Gastroesophageal sphincter (tissue), 4 donors: ENCODE measurements around the gene YPEL5. TPM values are rescaled to one million over a fixed set of nuclear protein-coding genes. Genes with fewer than 3 reads are reported as not detected.

Experiments
- ATAC-seq: fragments of 150-250 bp; one replicate; pipeline ENCODE4 v1.9.1; 2016; ENCODE audit warnings: mild to moderate bottlenecking, moderate library complexity
- H3K27ac ChIP-seq, 4 donors: fragments of 200-600 bp; sonication (generic) in 3 of 4; 1 replicate in 3 of 4; 2 replicates in 1 of 4; pipeline ENCODE4 v1.5.1; 2016 to 2019
- H3K27me3 ChIP-seq: fragments of 200-600 bp; sonication (generic); one replicate; pipeline ENCODE4 v1.5.1; 2019
- H3K36me3 ChIP-seq, 2 donors: fragments of 200-600 bp; sonication (generic); one replicate each; pipeline ENCODE4 v1.5.1; 2019; ENCODE audit warnings: control low read depth in 1 of 2
- H3K4me1 ChIP-seq, 3 donors: fragments of 200-600 bp; sonication (generic); 1 replicate in 2 of 3; 2 replicates in 1 of 3; pipeline ENCODE4 v1.5.1; 2016 to 2019; ENCODE audit warnings: control low read depth in 2 of 3
- H3K4me3 ChIP-seq, 2 donors: fragments of 200-600 bp; sonication (generic); one replicate each; pipeline ENCODE4 v1.5.1; 2019; ENCODE audit warnings: mild to moderate bottlenecking in 1 of 2, moderate library complexity in 1 of 2
- H3K9me3 ChIP-seq, 3 donors: fragments of 200-600 bp; sonication (generic); one replicate each; pipeline ENCODE4 v1.5.1; 2017 to 2019; ENCODE audit warnings: control low read depth in 2 of 3
- CTCF ChIP-seq, 4 experiments: fragments of 200-600 bp in 2 of 4; fragments of 450-650 bp in 2 of 4; sonication (generic) in 1 of 4; IDR thresholded peaks; one replicate each; pipeline ENCODE4 v1.5.1; 2017 to 2019; ENCODE audit warnings: antibody characterized with exemption in 4 of 4, mild to moderate bottlenecking in 2 of 4, moderate library complexity in 2 of 4
- EP300 ChIP-seq: sonication (generic); formaldehyde crosslinking; IDR thresholded peaks from one replicate; pipeline ENCODE4 v1.6.1; 2017; ENCODE audit warnings: antibody characterized with exemption, mild to moderate bottlenecking
- POLR2A ChIP-seq, 2 donors: fragments of 450-650 bp; IDR thresholded peaks; one replicate each; pipeline ENCODE4 v1.6.1; 2017; ENCODE audit warnings: antibody characterized with exemption in 2 of 2, mild to moderate bottlenecking in 2 of 2, moderate library complexity in 1 of 2
- POLR2AphosphoS5 ChIP-seq: sonication (generic); formaldehyde crosslinking; IDR thresholded peaks from one replicate; pipeline ENCODE4 v1.6.1; 2017; ENCODE audit warnings: antibody characterized with exemption
- WGBS, 2 donors: methylation state at CpG; one replicate each; pipeline ENCODE4 v1.1.5; 2018; ENCODE audit warnings: low coverage in 1 of 2; 5-methylcytosine and 5-hydroxymethylcytosine counted together
- total RNA-seq, 4 donors: library from RNA; depleted of rRNA; stranded (reverse); fragments of >200 nt; gene quantifications; one replicate each; pipeline ENCODE4 v1.1.0, GENCODE V29; 2016

The YPEL5 gene
- total RNA-seq, 4 donors from 2014 or later = 109 to 159 (median 136) TPM

GRCh38 chr2:30190637-30191036 is 43.8 kb downstream of the YPEL5 start:
- Histone ChIP-seq H3K27ac (no peak overlapping the region), H3K9me3 (no peaks in the 10 kb centered on the region), H3K27me3 (no peaks in the 10 kb centered on the region), H3K4me1 (no peaks in the 10 kb centered on the region), H3K4me3 (no peak overlapping the region), H3K36me3 (no peaks in the 10 kb centered on the region)
- no peak for ATAC-seq
- TF ChIP-seq POLR2AphosphoS5 (no peak), POLR2A (IDR thresholded peaks at IDR 0.05) (no peak)
- whole genome bisulfite sequencing, 2 donors = 94 to 100% methylated on average over 5 to 12 of the region's 13 CpGs

- H3K27ac ChIP-seq = no peak overlapping the region
- no peak for TF ChIP-seq EP300
- TF ChIP-seq POLR2A (IDR thresholded peaks at IDR 0.05) = no peak
- no peak for TF ChIP-seq POLR2AphosphoS5
- no peak for TF ChIP-seq CTCF (IDR thresholded peaks at IDR 0.05)
- no peaks in the 10 kb centered on the region for H3K36me3 ChIP-seq
- 89 to 94% methylated on average over 8 to 10 of the region's 10 CpGs for WGBS, 2 donors
- no peaks in the 10 kb centered on the region for H3K4me1 ChIP-seq
- H3K4me3 ChIP-seq = no peak overlapping the region
- no peaks in the 10 kb centered on the region for H3K27me3 ChIP-seq
- ATAC-seq = no peak
- no peaks in the 10 kb centered on the region for H3K9me3 ChIP-seq
Observed at GRCh38 chr2:30191107-30191506, 44.3 kb downstream of the YPEL5 start.

- no peaks in the 10 kb centered on the region for H3K36me3 ChIP-seq
- 90 to 92% methylated on average over 4 of the region's 7 CpGs for WGBS, 2 donors
- no peak overlapping the region for H3K27ac ChIP-seq
- TF ChIP-seq POLR2A (IDR thresholded peaks at IDR 0.05) (no peak), POLR2AphosphoS5 (no peak), EP300 (no peak), CTCF (IDR thresholded peaks at IDR 0.05) (no peak)
- no peaks in the 10 kb centered on the region for H3K9me3 ChIP-seq
- no peak overlapping the region for H3K4me3 ChIP-seq
- no peaks in the 10 kb centered on the region for H3K4me1 ChIP-seq
- no peak for ATAC-seq
- no peaks in the 10 kb centered on the region for H3K27me3 ChIP-seq
Observed at GRCh38 chr2:30191819-30192271, 45.0 kb downstream of the YPEL5 start.

- Histone ChIP-seq H3K36me3 (no peaks in the 10 kb centered on the region), H3K27ac (no peak overlapping the region), H3K4me1 (no peaks in the 10 kb centered on the region), H3K4me3 (no peak overlapping the region), H3K27me3 (no peaks in the 10 kb centered on the region), H3K9me3 (no peaks in the 10 kb centered on the region)
- 79 to 82% methylated on average over 3 to 4 of the region's 4 CpGs for WGBS, 2 donors
- no peak for ATAC-seq
- TF ChIP-seq POLR2A (IDR thresholded peaks at IDR 0.05) = no peak
- no peak for TF ChIP-seq POLR2AphosphoS5
- TF ChIP-seq CTCF (IDR thresholded peaks at IDR 0.05) = no peak
- no peak for TF ChIP-seq EP300
Observed at GRCh38 chr2:30192314-30192713, 45.5 kb downstream of the YPEL5 start.

- ATAC-seq = no peak
- Histone ChIP-seq H3K4me1 (no peaks in the 10 kb centered on the region), H3K27me3 (no peaks in the 10 kb centered on the region), H3K27ac (no peak overlapping the region), H3K4me3 (no peak overlapping the region), H3K36me3 (no peaks in the 10 kb centered on the region), H3K9me3 (no peaks in the 10 kb centered on the region)
- TF ChIP-seq POLR2A (IDR thresholded peaks at IDR 0.05) (no peak), EP300 (no peak), POLR2AphosphoS5 (no peak), CTCF (IDR thresholded peaks at IDR 0.05) (no peak)
- 87% methylated on average over 10 of the region's 13 CpGs; no CpG with 5 or more reads in 1 of the 2 donors for WGBS, 2 donors
Observed at GRCh38 chr2:30193104-30193681, 46.4 kb downstream of the YPEL5 start.
